Epithelial cell of proximal tubule (primary cell): ENCODE measurements around the gene CACNG7. TPM values are rescaled to one million over a fixed set of nuclear protein-coding genes. Genes with fewer than 3 reads are reported as not detected.
"Not testable (repeated sequence)": the region's sequence is repeated elsewhere in the genome, so short reads cannot be mapped to it uniquely, and the experiment has no call there.

Source experiments
- DNase-seq: peaks from one replicate; pipeline ENCODE4 v3.0.0-alpha.2; 2011; ENCODE audit warnings: low read depth
- H3K4me3 ChIP-seq: 2 replicates; pipeline ENCODE4 v1.5.1; 2011; ENCODE audit warnings: low read depth, mild to moderate bottlenecking, low read length
- total RNA-seq: library from RNA; depleted of rRNA; stranded (reverse); fragments of >200 nt; gene quantifications from 2 replicates; pipeline ENCODE4 v1.2.3, GENCODE V29; 2015
- TF ChIP-seq, protein P1 (sequence below): conservative IDR thresholded peaks from 2 replicates; pipeline ENCODE4 v1.5.1; 2012; ENCODE audit warnings: low read depth, mild to moderate bottlenecking, low read length

Gene CACNG7
- total RNA-seq, 1 donor from 2014 or later: not detected

DNA sequence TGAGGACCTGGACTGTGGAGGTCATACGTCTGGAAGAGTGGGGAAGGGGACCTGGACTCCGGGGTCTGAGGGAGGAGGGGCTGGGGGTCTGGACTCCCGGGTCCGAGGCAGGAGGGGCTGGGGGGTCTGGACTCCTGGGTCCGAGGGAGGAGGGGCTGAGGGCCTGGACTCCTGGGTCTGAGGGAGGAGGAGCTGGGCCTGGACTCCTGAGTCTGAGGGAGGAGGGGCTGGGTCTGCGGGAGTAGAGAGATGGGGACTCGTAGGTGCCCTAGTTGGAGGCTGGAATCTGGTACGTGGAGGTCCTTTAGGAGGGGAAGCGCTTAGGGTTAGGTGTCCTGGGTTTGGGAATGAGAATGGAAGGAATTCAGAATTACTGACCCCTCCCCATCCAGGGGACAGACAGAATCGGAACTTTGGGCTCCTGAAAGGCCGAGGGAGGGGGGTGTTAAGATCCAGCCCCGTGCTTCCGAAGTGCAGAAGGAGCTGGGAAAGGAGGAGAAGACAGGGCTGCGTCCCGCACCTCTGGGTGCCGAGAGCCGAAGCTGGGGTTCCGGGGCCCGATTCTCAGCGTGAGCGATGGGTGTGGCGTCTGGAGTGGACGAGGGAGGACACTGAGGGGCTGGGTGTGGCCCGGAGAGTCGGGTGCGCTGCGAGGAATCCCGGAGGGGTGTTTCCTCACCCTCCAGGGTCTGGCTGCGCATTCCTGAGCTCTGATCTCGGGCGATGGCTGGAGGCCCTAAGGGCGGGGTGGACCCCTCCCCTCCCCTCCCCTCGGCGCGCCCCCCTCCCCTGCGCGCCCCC, 40.8 kb upstream of the CACNG7 start:
- TF ChIP-seq, protein P1, sequence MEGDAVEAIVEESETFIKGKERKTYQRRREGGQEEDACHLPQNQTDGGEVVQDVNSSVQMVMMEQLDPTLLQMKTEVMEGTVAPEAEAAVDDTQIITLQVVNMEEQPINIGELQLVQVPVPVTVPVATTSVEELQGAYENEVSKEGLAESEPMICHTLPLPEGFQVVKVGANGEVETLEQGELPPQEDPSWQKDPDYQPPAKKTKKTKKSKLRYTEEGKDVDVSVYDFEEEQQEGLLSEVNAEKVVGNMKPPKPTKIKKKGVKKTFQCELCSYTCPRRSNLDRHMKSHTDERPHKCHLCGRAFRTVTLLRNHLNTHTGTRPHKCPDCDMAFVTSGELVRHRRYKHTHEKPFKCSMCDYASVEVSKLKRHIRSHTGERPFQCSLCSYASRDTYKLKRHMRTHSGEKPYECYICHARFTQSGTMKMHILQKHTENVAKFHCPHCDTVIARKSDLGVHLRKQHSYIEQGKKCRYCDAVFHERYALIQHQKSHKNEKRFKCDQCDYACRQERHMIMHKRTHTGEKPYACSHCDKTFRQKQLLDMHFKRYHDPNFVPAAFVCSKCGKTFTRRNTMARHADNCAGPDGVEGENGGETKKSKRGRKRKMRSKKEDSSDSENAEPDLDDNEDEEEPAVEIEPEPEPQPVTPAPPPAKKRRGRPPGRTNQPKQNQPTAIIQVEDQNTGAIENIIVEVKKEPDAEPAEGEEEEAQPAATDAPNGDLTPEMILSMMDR: no peak
- no peak for DNase-seq
- peak overlapping the region; percentile 92 for H3K4me3 ChIP-seq

DNA sequence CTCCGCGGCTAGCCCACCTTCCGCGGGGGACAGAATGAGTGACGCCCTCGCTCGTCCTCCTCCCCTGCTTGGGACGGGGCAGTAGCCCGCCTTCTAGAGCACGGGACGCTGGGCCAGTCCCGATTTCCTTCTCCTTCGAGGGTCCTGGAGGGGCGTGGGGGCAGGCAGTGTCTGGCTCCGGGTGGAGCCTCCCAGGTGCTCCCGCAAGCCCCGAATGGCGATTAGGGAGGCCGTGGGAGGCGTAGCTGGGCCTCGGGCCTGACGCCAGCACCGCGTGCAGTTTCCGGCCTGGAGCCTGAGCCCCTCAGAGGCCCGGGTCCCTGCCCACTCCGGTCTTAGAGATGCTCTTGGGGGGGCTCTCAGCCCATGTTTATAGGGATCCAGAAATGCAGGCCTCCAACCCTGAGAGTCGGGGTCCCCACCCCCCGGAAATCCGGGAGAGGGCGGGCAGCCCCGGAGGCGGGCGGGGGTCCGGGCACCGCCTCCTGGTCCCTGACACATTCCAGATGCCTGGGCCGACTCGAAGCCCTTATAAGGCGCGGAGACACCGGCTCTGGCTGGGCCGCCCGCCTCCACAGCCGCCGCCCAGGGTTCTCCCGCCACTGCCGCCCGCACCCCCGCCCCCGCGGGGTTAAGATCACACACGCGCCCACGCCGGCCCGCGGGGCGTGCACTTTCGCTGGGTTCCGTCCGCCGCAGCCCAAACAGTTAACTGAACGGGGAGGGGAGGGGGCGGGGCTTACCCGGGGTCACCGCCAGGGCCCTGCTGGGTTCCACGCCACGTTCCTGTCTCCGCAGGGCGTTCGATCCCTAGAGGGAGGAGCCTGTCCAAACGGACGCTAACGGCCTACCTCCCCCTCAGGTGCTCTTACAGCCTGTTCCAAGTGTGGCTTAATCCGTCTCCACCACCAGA, 39.9 kb upstream of the CACNG7 start:
- TF ChIP-seq, protein P1: no peak
- peak overlapping the region; percentile 92 for H3K4me3 ChIP-seq
- no peak for DNase-seq

DNA sequence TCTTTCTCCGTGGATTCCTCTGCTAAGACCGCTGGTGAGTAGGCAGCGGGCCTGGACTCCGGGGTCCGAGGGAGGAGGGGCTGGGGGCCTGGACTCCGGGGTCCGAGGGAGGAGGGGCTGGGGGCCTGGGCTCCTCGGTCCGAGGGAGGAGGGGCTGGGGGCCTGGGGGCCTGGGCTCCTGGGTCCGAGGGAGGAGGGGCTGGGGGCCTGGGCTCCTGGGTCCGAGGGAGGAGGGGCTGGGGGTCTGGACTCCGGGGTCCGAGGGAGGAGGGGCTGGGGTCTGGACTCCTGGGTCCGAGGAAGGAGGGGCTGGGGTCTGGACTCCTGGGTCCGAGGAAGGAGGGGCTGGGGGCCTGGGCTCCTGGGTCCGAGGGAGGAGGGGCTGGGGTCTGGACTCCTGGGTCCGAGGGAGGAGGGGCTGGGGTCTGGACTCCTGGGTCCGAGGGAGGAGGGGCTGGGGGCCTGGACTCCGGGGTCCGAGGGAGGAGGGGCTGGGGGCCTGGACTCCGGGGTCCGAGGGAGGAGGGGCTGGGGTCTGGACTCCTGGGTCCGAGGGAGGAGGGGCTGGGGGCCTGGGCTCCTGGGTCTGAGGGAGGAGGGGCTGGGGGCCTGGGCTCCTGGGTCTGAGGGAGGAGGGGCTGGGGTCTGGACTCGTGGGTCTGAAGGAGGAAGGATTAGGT, 39.1 kb upstream of the CACNG7 start:
- peak overlapping the region; percentile 92 for H3K4me3 ChIP-seq
- not testable (repeated sequence) for DNase-seq

DNA sequence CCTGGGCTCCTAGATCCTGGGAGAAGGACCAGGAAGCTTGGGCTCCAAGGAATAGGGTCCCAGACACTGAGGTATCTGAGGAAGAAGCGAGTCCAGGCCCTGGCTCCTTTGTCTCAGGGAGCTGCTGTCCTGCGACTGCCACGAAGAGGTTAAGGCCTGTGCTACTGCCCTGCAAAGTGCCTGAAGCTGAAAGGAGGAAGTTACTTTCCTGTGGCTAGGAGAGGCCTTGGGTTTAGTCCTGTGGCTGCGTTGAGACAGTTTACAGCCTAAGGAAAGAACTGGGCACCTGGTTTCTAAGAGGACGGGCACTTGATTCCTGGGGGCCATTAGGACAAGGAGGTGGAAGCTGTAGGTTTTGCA, 38.6 kb upstream of the CACNG7 start:
- peak overlapping the region; percentile 22 for H3K4me3 ChIP-seq

DNA sequence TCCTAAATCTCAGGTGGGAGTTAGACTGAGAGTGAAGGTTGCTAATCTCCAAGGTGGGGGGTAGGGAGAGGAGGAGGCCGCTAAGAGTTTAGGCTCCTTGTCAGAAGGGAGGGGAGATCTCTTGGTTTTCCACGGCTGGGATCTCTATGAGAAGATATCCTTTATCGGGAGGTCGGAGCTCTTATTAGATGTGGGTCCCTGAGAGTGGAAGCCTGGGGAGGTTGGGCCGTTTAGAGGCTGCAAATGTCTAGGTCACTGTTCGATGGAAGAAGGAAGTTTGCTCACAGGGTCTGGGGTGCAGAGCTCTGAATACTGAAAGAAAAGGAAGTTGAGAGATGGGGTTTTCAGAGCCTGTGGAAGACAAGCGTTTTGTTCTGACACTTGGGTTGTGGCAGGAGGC, 37.6 kb upstream of the CACNG7 start:
- no peak overlapping the region for H3K4me3 ChIP-seq
- TF ChIP-seq, protein P1: no peak
- DNase-seq: no peak

More for the DNA sequence above, 38.6 kb upstream of the CACNG7 start:
- TF ChIP-seq, protein P1: no peak
- DNase-seq: no peak

DNA sequence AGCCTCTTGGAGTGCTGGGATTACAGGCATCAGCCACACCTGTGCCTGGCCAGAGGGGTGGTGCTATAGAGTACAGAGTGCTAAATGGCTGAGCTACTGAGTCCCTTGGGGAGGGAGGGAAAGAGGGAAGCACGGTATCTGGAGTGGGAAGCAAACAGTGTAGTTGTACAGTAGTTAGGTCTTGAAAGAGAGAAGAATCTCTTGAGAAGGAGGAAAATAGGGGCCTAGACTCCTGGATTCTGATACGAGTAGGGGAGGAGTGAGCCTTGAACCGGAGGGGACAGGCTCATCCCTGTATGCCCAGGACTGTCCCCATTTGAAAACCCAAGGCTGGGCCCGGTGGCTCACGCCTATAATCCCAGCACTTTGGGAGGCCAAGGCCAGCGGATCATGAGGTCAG, 36.3 kb upstream of the CACNG7 start:
- no peak for DNase-seq
- no peak overlapping the region for H3K4me3 ChIP-seq
- TF ChIP-seq, protein P1: no peak
